Measurements from ENCODE around the gene TAL1.
A peak's percentile ranks its signal among the peaks of the same experiment; 100 is the strongest.
"Not testable (repeated sequence)": the region's sequence is repeated elsewhere in the genome, so short reads cannot be mapped to it uniquely, and the experiment has no call there.

The TAL1 gene

GRCh38 chr1:47212636-47213229 is 19.3 kb downstream of the TAL1 start:
- no peaks in the 10 kb centered on the region for H3K9me3 ChIP-seq (ENCODE audit: control insufficient read depth in 2 of 2, low read length in 2 of 2)
- peaks cover 0 to 11% of the 10 kb centered on the region in 2 donors for H3K27me3 ChIP-seq (ENCODE audit: control insufficient read depth in 2 of 2, insufficient read depth in 2 of 2, low read length in 2 of 2)
- H3K4me1 ChIP-seq (ENCODE audit: control insufficient read depth in 2 of 2, insufficient read depth in 2 of 2, low read length in 2 of 2): peaks cover 0 to 2% of the 10 kb centered on the region in 2 donors
- peak overlapping the region in 1 of 2 donors; percentile 43 for H3K27ac ChIP-seq (ENCODE audit: low read depth in 2 of 2, low read length in 2 of 2)
- no peak overlapping the region for H3K4me3 ChIP-seq (ENCODE audit: low read length in 2 of 2)
- no peak overlapping the region for H3K9ac ChIP-seq (ENCODE audit: low read depth in 1 of 2, low read length in 2 of 2)
- no peaks in the 10 kb centered on the region for H3K36me3 ChIP-seq (ENCODE audit: control insufficient read depth in 2 of 2, insufficient read depth in 2 of 2, low read length in 2 of 2)

- H3K4me3 ChIP-seq (ENCODE audit: low read length in 2 of 2): no peak overlapping the region
- H3K9ac ChIP-seq (ENCODE audit: low read depth in 1 of 2, low read length in 2 of 2): no peak overlapping the region
- H3K27ac ChIP-seq (ENCODE audit: low read depth in 2 of 2, low read length in 2 of 2): peak overlapping the region in 1 of 2 donors; percentile 43
- peaks cover 0 to 2% of the 10 kb centered on the region in 2 donors for H3K4me1 ChIP-seq (ENCODE audit: control insufficient read depth in 2 of 2, insufficient read depth in 2 of 2, low read length in 2 of 2)
- no peaks in the 10 kb centered on the region for H3K9me3 ChIP-seq (ENCODE audit: control insufficient read depth in 2 of 2, low read length in 2 of 2)
- H3K36me3 ChIP-seq (ENCODE audit: control insufficient read depth in 2 of 2, insufficient read depth in 2 of 2, low read length in 2 of 2): no peaks in the 10 kb centered on the region
- H3K27me3 ChIP-seq (ENCODE audit: control insufficient read depth in 2 of 2, insufficient read depth in 2 of 2, low read length in 2 of 2): peaks cover 0 to 9% of the 10 kb centered on the region in 2 donors
Observed at GRCh38 chr1:47211796-47212269, 20.2 kb downstream of the TAL1 start.

GRCh38 chr1:47210666-47211065 is 21.4 kb downstream of the TAL1 start:
- Histone ChIP-seq H3K9me3 (ENCODE audit: control insufficient read depth in 2 of 2, low read length in 2 of 2) (no peaks in the 10 kb centered on the region), H3K36me3 (ENCODE audit: control insufficient read depth in 2 of 2, insufficient read depth in 2 of 2, low read length in 2 of 2) (no peaks in the 10 kb centered on the region), H3K27ac (ENCODE audit: low read depth in 2 of 2, low read length in 2 of 2) (no peak overlapping the region), H3K4me1 (ENCODE audit: control insufficient read depth in 2 of 2, insufficient read depth in 2 of 2, low read length in 2 of 2) (peaks cover 0 to 2% of the 10 kb centered on the region in 2 donors), H3K4me3 (ENCODE audit: low read length in 2 of 2) (no peak overlapping the region), H3K27me3 (ENCODE audit: control insufficient read depth in 2 of 2, insufficient read depth in 2 of 2, low read length in 2 of 2) (peaks cover 0 to 9% of the 10 kb centered on the region in 2 donors), H3K9ac (ENCODE audit: low read depth in 1 of 2, low read length in 2 of 2) (no peak overlapping the region)

GRCh38 chr1:47209725-47210325 is 22.2 kb downstream of the TAL1 start:
- H3K9me3 ChIP-seq (ENCODE audit: control insufficient read depth in 2 of 2, low read length in 2 of 2): no peaks in the 10 kb centered on the region
- peaks cover 0 to 2% of the 10 kb centered on the region in 2 donors for H3K4me1 ChIP-seq (ENCODE audit: control insufficient read depth in 2 of 2, insufficient read depth in 2 of 2, low read length in 2 of 2)
- no peaks in the 10 kb centered on the region for H3K36me3 ChIP-seq (ENCODE audit: control insufficient read depth in 2 of 2, insufficient read depth in 2 of 2, low read length in 2 of 2)
- no peak overlapping the region for H3K27ac ChIP-seq (ENCODE audit: low read depth in 2 of 2, low read length in 2 of 2)
- no peak overlapping the region for H3K9ac ChIP-seq (ENCODE audit: low read depth in 1 of 2, low read length in 2 of 2)
- H3K4me3 ChIP-seq (ENCODE audit: low read length in 2 of 2): no peak overlapping the region
- peaks cover 0 to 9% of the 10 kb centered on the region in 2 donors for H3K27me3 ChIP-seq (ENCODE audit: control insufficient read depth in 2 of 2, insufficient read depth in 2 of 2, low read length in 2 of 2)

- no peak overlapping the region for H3K27ac ChIP-seq (ENCODE audit: low read depth in 2 of 2, low read length in 2 of 2)
- no peak overlapping the region for H3K4me3 ChIP-seq (ENCODE audit: low read length in 2 of 2)
- H3K36me3 ChIP-seq (ENCODE audit: control insufficient read depth in 2 of 2, insufficient read depth in 2 of 2, low read length in 2 of 2): no peaks in the 10 kb centered on the region
- H3K9ac ChIP-seq (ENCODE audit: low read depth in 1 of 2, low read length in 2 of 2): no peak overlapping the region
- H3K9me3 ChIP-seq (ENCODE audit: control insufficient read depth in 2 of 2, low read length in 2 of 2): no peaks in the 10 kb centered on the region
- H3K4me1 ChIP-seq (ENCODE audit: control insufficient read depth in 2 of 2, insufficient read depth in 2 of 2, low read length in 2 of 2): peaks cover 0 to 2% of the 10 kb centered on the region in 2 donors
- peaks cover 0 to 9% of the 10 kb centered on the region in 2 donors for H3K27me3 ChIP-seq (ENCODE audit: control insufficient read depth in 2 of 2, insufficient read depth in 2 of 2, low read length in 2 of 2)
Observed at GRCh38 chr1:47209091-47209490, 22.9 kb downstream of the TAL1 start.

GRCh38 chr1:47208374-47208850 is 23.6 kb downstream of the TAL1 start:
- Histone ChIP-seq H3K4me1 (ENCODE audit: control insufficient read depth in 2 of 2, insufficient read depth in 2 of 2, low read length in 2 of 2) (peaks cover 0 to 2% of the 10 kb centered on the region in 2 donors), H3K36me3 (ENCODE audit: control insufficient read depth in 2 of 2, insufficient read depth in 2 of 2, low read length in 2 of 2) (no peaks in the 10 kb centered on the region), H3K27ac (ENCODE audit: low read depth in 2 of 2, low read length in 2 of 2) (no peak overlapping the region), H3K9me3 (ENCODE audit: control insufficient read depth in 2 of 2, low read length in 2 of 2) (no peaks in the 10 kb centered on the region), H3K27me3 (ENCODE audit: control insufficient read depth in 2 of 2, insufficient read depth in 2 of 2, low read length in 2 of 2) (peaks cover 0 to 9% of the 10 kb centered on the region in 2 donors), H3K9ac (ENCODE audit: low read depth in 1 of 2, low read length in 2 of 2) (no peak overlapping the region), H3K4me3 (ENCODE audit: low read length in 2 of 2) (no peak overlapping the region)

GRCh38 chr1:47207803-47208373 is 24.1 kb downstream of the TAL1 start:
- no peak overlapping the region for H3K9ac ChIP-seq (ENCODE audit: low read depth in 1 of 2, low read length in 2 of 2)
- peaks cover 0 to 9% of the 10 kb centered on the region in 2 donors for H3K27me3 ChIP-seq (ENCODE audit: control insufficient read depth in 2 of 2, insufficient read depth in 2 of 2, low read length in 2 of 2)

GRCh38 chr1:47205918-47206317 is 26.1 kb downstream of the TAL1 start:
- Histone ChIP-seq H3K9ac (ENCODE audit: low read depth in 1 of 2, low read length in 2 of 2) (no peak overlapping the region), H3K9me3 (ENCODE audit: control insufficient read depth in 2 of 2, low read length in 2 of 2) (no peaks in the 10 kb centered on the region), H3K36me3 (ENCODE audit: control insufficient read depth in 2 of 2, insufficient read depth in 2 of 2, low read length in 2 of 2) (no peaks in the 10 kb centered on the region), H3K4me1 (ENCODE audit: control insufficient read depth in 2 of 2, insufficient read depth in 2 of 2, low read length in 2 of 2) (no peaks in the 10 kb centered on the region), H3K4me3 (ENCODE audit: low read length in 2 of 2) (no peak overlapping the region), H3K27ac (ENCODE audit: low read depth in 2 of 2, low read length in 2 of 2) (no peak overlapping the region), H3K27me3 (ENCODE audit: control insufficient read depth in 2 of 2, insufficient read depth in 2 of 2, low read length in 2 of 2) (peaks cover 0 to 15% of the 10 kb centered on the region in 2 donors)

More at GRCh38 chr1:47207803-47208373, 24.1 kb downstream of the TAL1 start:
- peaks cover 0 to 2% of the 10 kb centered on the region in 2 donors for H3K4me1 ChIP-seq (ENCODE audit: control insufficient read depth in 2 of 2, insufficient read depth in 2 of 2, low read length in 2 of 2)
- H3K36me3 ChIP-seq (ENCODE audit: control insufficient read depth in 2 of 2, insufficient read depth in 2 of 2, low read length in 2 of 2): no peaks in the 10 kb centered on the region
- no peak overlapping the region for H3K27ac ChIP-seq (ENCODE audit: low read depth in 2 of 2, low read length in 2 of 2)
- H3K9me3 ChIP-seq (ENCODE audit: control insufficient read depth in 2 of 2, low read length in 2 of 2): no peaks in the 10 kb centered on the region
- H3K4me3 ChIP-seq (ENCODE audit: low read length in 2 of 2): no peak overlapping the region

- not testable (repeated sequence) for H3K9me3 ChIP-seq (ENCODE audit: control insufficient read depth in 2 of 2, low read length in 2 of 2); H3K4me3 ChIP-seq (ENCODE audit: low read length in 2 of 2); H3K9ac ChIP-seq (ENCODE audit: low read depth in 1 of 2, low read length in 2 of 2)
Observed at GRCh38 chr1:47203504-47203903, 28.5 kb downstream of the TAL1 start.

GRCh38 chr1:47201179-47201578 is 30.8 kb downstream of the TAL1 start:
- Histone ChIP-seq H3K9ac (ENCODE audit: low read depth in 1 of 2, low read length in 2 of 2) (no peak overlapping the region), H3K4me3 (ENCODE audit: low read length in 2 of 2) (no peak overlapping the region), H3K36me3 (ENCODE audit: control insufficient read depth in 2 of 2, insufficient read depth in 2 of 2, low read length in 2 of 2) (no peaks in the 10 kb centered on the region), H3K27me3 (ENCODE audit: control insufficient read depth in 2 of 2, insufficient read depth in 2 of 2, low read length in 2 of 2) (peaks cover 0 to 12% of the 10 kb centered on the region in 2 donors), H3K27ac (ENCODE audit: low read depth in 2 of 2, low read length in 2 of 2) (no peak overlapping the region), H3K9me3 (ENCODE audit: control insufficient read depth in 2 of 2, low read length in 2 of 2) (no peaks in the 10 kb centered on the region), H3K4me1 (ENCODE audit: control insufficient read depth in 2 of 2, insufficient read depth in 2 of 2, low read length in 2 of 2) (no peaks in the 10 kb centered on the region)

More at GRCh38 chr1:47203504-47203903, 28.5 kb downstream of the TAL1 start:
- H3K27ac ChIP-seq (ENCODE audit: low read depth in 2 of 2, low read length in 2 of 2); H3K36me3 ChIP-seq (ENCODE audit: control insufficient read depth in 2 of 2, insufficient read depth in 2 of 2, low read length in 2 of 2); H3K4me1 ChIP-seq (ENCODE audit: control insufficient read depth in 2 of 2, insufficient read depth in 2 of 2, low read length in 2 of 2); H3K27me3 ChIP-seq (ENCODE audit: control insufficient read depth in 2 of 2, insufficient read depth in 2 of 2, low read length in 2 of 2): not testable (repeated sequence)

Measured in mucosa of rectum (tissue), 2 donors.